ENCODE results near the gene UBALD2.
"Not testable (repeated sequence)": the region's sequence is repeated elsewhere in the genome, so short reads cannot be mapped to it uniquely, and the experiment has no call there.

UBALD2 gene

GRCh38 chr17:76264755-76265623, at the start of gene UBALD2:
UBALD2 (plus strand) TSS chr17:76265348; CDS start chr17:76265506, 158 bp downstream.
- peak; percentile 96 for DNase-seq (ENCODE audit: low read depth, low spot score)

DNA sequence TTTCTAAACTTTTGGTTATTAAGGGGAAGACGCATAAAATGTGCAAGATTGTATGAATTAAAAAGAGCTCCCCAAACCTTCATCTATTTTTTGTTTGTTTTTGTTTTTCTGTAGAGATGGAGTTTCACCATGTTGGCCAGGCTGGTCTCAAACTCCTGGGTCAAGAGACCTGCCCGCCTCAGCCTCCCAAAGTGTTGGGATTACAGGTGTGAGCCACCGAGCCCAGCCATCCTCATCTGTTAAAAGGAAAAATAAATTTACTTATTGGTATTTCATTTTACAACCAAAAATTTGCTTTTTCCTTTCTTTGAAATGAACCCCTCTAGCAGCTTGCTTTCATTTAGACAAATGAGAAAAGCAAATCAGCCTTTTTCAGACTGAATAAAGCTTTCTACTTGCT, 48.1 kb upstream of the UBALD2 start:
- no peak for DNase-seq (ENCODE audit: low read depth, low spot score)

DNA sequence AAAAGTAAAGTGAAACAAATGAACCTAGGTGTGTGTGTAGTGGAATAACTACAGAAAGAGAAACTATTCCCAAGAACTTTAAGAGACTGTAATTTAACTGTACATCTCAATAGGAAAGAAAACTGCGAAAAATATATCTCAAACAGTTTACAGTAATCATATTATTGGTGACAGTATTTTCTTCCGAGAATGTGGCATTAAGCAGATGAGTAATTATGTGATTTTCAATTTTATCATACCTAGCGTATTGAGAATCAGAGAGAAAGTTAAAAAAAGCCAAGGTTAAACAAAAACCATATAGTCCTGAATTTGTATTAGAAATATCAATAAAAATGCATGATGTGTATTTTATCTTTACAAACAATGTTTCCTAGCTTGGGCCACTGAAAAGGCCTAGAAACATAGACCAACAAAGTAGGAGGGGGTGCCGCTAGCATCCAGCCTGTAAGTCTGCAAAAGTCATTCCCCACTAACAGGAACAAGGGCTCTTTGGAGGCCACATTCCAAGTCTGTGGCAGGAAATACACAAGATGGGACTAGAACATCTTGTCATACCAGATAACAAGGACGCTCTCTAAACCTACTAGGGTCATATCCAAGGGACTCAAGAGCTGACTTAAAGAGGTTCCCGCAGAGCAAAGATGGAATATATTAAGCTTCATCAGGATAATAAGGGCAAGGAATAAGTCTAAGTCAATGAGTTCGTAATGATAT, 45.3 kb upstream of the UBALD2 start:
- no peak for DNase-seq (ENCODE audit: low read depth, low spot score)

DNA sequence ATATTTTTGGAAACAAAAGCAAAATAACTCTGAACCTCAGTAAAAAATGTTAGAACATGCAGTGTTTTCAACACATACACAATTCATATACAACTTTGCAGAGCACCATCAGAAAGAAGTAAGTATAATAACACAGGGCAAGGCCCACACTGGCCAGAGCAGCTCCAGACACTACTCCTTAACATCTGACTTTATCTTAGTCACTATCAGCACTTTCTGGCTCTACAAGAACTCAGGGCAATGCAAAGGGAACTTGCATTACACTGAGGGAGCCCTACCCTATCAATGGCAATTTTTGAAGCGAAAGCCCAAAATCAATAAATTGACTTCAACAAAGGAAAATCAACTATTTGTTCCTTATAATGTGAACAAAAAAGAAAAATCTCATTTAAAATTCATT, 41.3 kb upstream of the UBALD2 start:
- no peak for DNase-seq (ENCODE audit: low read depth, low spot score)

DNA sequence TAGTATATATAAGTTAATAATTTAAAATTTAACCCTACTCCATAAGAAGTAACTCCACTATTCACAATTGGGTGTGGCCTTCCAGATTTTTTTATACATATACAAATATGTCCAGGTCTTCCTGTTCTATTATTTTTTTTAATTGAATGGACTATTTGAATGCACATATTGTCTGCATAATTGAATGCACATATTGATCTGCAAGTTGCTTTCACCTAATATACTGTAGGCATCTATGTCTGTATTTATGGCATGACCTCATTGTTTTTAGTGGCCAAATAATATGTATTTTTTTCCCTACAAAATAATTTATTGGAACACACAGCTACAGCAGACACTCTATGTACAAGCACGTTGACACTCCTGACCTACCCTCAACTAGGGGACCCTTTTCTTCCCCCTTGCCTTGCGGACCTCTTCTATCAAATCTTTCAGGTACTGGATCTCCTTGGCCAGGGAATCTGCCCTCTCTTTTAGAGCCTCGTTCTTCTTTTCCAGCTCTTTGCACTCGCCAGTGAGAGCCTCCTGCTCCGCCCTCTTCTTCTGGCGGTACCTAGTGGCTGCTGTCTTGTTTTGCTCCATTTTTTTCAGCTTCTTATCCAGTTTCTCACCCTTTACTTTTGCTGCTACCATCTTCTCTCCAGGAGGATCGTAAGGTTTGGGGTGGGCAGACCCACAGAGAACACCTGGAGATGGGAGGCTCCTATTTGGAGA, 39.6 kb upstream of the UBALD2 start:
- not testable (repeated sequence) for DNase-seq (ENCODE audit: low read depth, low spot score)

DNA sequence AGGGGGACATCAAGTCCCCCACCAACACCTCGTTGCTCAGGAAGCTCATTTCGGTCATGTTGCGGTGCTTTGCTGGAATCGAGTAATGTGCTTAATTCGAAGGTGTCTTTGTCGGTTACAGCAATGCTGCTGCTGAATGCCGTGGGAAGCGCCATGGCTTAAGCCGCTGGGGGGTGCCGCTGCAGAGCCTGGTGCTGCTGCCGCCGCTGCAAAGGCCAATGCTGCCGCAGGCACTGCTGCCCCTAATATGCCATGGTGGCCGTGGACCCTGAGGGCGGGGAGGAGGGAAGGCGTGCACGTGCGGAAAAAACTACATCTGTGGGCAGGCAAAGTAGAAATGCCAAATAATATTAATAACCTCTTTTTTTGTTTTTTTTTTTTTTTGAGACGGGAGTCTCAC, 38.4 kb upstream of the UBALD2 start:
- DNase-seq (ENCODE audit: low read depth, low spot score): not testable (repeated sequence)

GRCh38 chr17:76232342-76232741, 32.8 kb upstream of the UBALD2 start:
- no peak for DNase-seq (ENCODE audit: low read depth, low spot score)

- DNase-seq (ENCODE audit: low read depth, low spot score): no peak
Observed at GRCh38 chr17:76233588-76234353, 31.4 kb upstream of the UBALD2 start.

DNA sequence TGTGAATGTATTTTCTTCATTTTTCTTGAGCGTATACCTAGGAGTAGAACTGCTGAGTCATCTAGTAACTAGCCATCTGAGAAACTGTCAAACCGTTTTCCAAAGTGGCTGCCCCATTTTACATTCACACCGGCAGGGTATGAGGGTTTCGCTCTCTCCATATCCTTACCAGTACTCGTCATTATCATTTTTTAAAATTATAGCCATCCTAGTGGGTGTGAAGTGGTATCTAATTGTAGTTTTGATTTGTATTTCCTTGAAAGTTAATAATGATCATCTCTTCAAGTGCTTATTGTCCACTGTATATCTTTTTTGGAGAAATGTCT, 30.8 kb upstream of the UBALD2 start:
- no peak for DNase-seq (ENCODE audit: low read depth, low spot score)

GRCh38 chr17:76235883-76236282, 29.3 kb upstream of the UBALD2 start:
- no peak for DNase-seq (ENCODE audit: low read depth, low spot score)

DNA sequence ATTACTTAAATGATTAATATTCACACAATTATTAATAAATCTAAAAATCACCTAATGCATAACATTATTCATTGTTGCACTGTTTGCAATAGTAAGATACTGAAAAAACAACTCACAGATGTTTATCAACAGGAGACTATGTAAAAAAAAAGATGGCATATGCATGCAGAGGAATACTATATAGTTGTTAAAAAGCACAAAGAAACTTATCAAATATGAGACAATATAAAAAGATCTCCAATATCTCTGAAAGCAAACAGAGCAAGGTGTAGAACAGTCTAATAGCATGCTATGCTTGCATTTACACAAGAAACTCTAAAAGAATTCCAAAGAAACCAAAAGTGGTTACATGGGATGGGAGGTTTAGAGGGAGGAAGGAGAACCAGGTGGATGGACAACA, 28.5 kb upstream of the UBALD2 start:
- DNase-seq (ENCODE audit: low read depth, low spot score): no peak

GRCh38 chr17:76237859-76238313, 27.3 kb upstream of the UBALD2 start:
- no peak for DNase-seq (ENCODE audit: low read depth, low spot score)

DNA sequence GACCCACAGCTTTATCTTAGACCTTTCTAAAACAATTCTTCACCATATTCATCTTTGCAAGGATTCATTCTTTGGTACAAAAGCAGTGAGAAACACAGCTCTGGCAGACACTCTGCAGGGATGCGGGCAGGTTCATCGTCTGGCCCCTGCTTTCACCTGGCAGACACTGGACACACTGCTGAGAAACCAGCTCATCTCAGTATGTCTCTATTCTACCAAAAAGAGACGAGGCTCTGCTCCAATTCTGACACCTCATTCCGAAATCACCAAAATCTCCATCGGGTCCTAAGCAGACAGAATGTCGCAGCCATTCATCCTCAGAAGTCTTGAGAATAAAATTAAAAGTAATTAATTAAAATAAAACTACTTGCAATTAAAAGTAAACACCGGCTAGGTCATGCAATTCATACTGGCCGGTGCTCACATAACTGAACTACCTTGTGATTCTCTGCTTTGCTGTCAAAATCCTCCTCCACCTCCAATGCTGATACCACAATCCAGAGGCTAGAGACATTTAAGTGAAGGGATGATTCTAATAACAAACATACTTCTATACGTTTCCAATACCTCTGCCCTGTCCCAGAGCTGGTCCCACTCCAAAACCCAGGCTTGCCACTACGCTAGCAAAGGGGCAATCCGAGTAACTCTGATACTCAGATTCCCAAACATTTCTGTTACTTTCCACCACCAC, 26.2 kb upstream of the UBALD2 start:
- no peak for DNase-seq (ENCODE audit: low read depth, low spot score)

DNA sequence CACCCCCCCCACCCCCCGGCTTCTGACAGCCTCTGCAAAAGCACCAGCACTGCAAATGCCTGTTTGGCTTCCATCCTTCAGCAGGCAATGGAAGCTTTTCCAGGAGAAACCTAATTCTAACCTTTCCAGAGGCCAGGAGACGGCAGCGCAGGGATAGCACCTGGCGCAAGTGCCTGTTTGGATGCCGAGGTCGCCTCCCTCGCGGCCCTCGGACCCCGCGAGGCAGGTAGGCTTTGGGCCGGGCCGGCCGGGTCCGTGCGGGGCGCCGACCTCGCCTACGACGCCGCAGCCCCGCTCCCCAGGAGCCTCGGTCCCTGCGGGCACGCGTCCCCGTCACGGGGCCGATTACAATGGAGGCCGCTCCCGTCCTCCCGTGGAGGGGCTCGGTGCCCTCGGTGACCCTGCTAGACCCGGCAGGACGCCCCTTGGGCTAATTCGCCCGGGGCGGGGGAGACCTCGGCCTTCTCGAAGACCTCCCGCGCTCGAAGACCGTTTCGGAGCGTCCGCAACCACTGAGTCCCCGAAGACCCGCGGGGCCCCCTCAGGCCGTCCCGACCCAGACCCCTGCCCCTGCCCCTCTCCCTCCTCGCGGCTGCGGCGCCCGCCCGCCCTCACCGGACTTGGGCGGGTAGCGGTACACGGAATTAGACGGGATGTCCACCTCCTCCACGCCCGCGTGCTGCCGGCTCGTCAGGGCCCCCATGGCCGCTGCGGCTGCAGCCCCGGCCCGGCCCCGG, 25.4 kb upstream of the UBALD2 start:
- no peak for DNase-seq (ENCODE audit: low read depth, low spot score)

DNA sequence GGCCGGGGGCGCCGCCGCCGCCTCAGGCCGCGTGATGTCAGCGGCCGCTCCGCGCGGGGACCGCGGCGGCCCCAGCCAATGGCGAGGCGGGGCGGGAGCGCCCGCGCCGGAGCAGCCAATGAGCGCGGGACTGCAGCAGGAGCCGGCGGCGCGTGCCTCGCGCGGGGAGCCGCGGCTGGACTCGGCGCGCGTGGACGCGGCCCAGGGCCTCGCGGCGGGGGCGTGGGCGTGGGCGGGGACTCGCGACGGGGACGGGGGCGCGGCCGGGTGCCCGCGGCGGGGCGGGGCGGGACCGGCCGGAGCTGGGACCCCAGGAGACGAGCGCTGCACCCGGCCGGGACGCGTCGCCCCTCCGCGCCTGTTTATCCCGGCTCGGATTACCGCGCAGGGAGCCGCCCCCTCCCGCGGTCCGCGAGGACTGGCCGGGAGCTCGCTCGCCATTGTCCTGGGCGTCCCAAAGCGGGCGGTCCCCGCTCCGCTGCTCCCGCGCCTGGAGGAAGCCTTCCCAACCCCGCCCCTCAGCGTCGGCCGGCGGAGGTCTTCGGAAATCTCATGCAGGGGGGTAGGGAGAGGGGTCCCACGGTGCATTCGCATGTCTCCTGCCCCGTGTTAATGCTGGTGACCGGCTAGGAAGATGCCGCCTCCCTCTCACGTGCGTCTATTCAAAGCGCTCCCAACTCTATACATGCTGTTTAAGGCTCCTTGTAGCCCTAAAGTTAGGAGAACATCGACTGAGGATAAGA, 24.5 kb upstream of the UBALD2 start, which contains the start of gene RNF157:
TSS of gene RNF157 (minus strand) at position 33 of the 743 bp plus-strand sequence. CDS start 253 bp downstream, outside the sequence.
- peak; percentile 16 for DNase-seq (ENCODE audit: low read depth, low spot score)

GRCh38 chr17:76241204-76241538, 24.0 kb upstream of the UBALD2 start:
- DNase-seq (ENCODE audit: low read depth, low spot score): no peak

DNA sequence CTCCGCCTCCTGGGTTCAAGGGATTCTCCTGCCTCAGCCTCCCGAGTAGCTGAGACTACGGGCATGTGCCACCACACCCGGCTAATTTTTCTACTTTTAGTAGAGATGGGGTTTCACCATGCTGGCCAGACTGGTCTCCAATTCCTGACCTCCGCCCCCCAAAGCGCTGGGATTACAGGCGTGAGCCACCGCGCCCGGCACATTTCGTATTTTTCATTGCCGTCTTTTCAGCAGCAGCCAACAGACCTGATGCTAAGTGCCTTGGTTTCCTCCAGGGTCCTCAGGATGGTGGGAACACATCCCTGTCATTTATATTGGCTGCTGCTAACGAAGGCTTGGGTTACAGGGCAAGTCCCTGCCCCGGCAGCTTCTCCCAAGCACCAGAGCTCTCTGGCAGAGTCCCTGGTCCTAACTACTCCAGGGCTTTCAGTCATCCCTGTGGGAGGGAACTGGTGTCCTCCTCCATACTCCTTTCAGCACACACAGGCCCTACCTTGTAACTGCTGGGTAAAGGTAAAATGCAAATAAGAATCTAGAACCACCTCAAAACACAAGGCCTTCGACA, 23.4 kb upstream of the UBALD2 start:
- DNase-seq (ENCODE audit: low read depth, low spot score): no peak

DNA sequence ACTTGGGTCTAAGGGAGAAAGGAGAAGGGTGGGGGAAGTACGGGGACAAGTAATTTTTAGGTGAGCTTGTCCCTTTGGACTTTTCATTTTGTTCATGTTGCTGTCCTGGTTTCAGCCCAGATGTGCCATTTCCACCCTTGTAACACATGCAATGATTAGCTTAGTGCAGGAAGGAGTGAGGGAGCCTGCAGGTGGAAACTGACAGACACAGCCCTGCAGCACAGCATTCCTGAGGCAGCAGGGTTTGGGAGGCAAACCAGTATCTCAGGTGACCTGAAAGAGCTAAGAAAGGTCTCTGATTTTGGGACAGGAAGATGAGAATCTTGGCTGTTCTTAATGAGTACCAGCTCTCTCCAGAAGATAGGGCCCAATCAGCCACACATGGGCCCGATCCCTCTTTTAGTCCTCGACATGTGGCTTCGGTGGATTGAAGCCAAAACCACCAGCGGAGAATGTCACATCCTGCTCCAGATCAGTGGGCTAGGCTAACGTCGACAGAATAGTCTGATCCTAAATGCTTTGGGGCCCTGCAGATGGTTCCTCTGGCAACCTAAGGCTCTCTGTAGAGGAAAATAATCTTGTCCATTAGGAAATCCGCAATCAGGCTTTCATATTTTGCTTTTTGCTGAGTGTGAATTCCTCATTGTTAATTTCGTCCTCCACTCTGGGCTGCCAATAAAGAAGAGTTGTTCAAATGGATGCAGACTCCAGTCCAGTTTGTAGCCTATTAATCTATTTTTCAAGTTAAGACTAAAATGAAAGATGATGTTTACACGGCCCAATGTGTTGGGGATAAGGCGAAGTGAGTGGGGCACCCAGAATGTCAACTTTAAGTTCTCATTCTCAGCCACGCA, 21.1 kb upstream of the UBALD2 start:
- DNase-seq (ENCODE audit: low read depth, low spot score): no peak

All from activated CD4-positive, CD25-positive, alpha-beta regulatory T cell treated with anti-CD3 and anti-CD28 coated beads, Interleukin-2, amount 50 U/mL, for 16 hours (primary cell).